Pancreas (tissue), 10 donors: ENCODE measurements around the gene RPS6KA6. TPM values are rescaled to one million over a fixed set of nuclear protein-coding genes. Genes with fewer than 3 reads are reported as not detected.

ENCODE experiments used
- ATAC-seq, 4 donors: fragments of 200-7000 bp; cut with Tn5 transposase; one replicate each; pipeline versions ENCODE4 v1.8.0 to v1.9.1; 2020; ENCODE audit warnings: mild to moderate bottlenecking in 4 of 4, moderate library complexity in 4 of 4
- DNase-seq, 6 donors: peaks; one replicate each; pipeline ENCODE4 v3.0.0-alpha.2; 2020
- FAIRE-seq: peaks from 2 replicates; lab custom pipeline; 2012; peaks lifted over from hg19 to GRCh38; lab: Jason Lieb, UNC
- H3K27ac ChIP-seq, 4 donors: fragments of 200-600 bp; sonication (generic); 1 replicate in 3 of 4; 2 replicates in 1 of 4; pipeline versions ENCODE4 v1.5.0 to v1.8.0; 2020
- H3K27me3 ChIP-seq, 4 donors: fragments of 200-600 bp; one replicate each; pipeline ENCODE4 v1.8.0; 2021
- H3K36me3 ChIP-seq, 3 donors: fragments of 200-600 bp; sonication (generic) in 1 of 3; one replicate each; pipeline versions ENCODE4 v1.5.0 to v1.8.0; 2020 to 2021
- H3K4me1 ChIP-seq, 3 donors: fragments of 200-600 bp; one replicate each; pipeline ENCODE4 v1.8.0; 2021
- H3K4me3 ChIP-seq, 4 donors: fragments of 200-600 bp; sonication (generic) in 2 of 4; one replicate each; pipeline versions ENCODE4 v1.5.0 to v1.8.0; 2020 to 2021
- H3K9me3 ChIP-seq, 4 donors: fragments of 200-600 bp; one replicate each; pipeline ENCODE4 v1.8.0; 2021
- CTCF ChIP-seq, 4 donors: fragments of 200-600 bp; sonication (generic) in 3 of 4; IDR thresholded peaks; one replicate each; pipeline versions ENCODE4 v1.5.0 to v1.8.0; 2021; ENCODE audit warnings: antibody characterized with exemption in 4 of 4
- WGBS, 2 donors: extraction: QIAGEN DNeasy Blood & Tissue Kit; methylation state at CpG; one replicate each; pipeline ENCODE4 v1.1.7; 2013; 5-methylcytosine and 5-hydroxymethylcytosine counted together
- intact Hi-C, 3 donors: fragments of 100-400 bp; cut with DNase I; formaldehyde crosslinking; loops; one replicate each; pipeline versions ENCODE4 v1.11.1 to v1.14.2; 2022
- polyA plus RNA-seq, 2 donors: library from polyadenylated mRNA; stranded (reverse); fragments of 200-250 nt; gene quantifications; one replicate each; pipeline ENCODE4 v1.2.3, GENCODE V29; 2013
- total RNA-seq, 6 donors: library from RNA; stranded (reverse); fragmentation: NEBNext Ultra II Directional in 4 of 6; extraction: Animal tissue kit (Norgen Biotek cat#: 25700) in 4 of 6; gene quantifications; one replicate each; pipeline versions ENCODE4 v1.2.1 to v1.2.4, GENCODE V29; 2021 to 2023
- donor health status: healthy with polysubstance abuse.
- donor health status: DM: no; HTN: no; CAD: no; lungs with moderate emphysema.
- donor health status: DM: no; HTN: no; CAD: no.
- donor health status: control.
- donor health status: control.
- donor health status: Bipolar disorder and iron deficiency.
- donor health status: DM: yes; HTN: yes; CAD: no.
- donor health status: DM: no; HTN: no; CAD: no.
- donor health status: DM: no; HTN: no; CAD: no.
- donor health status: DM: yes; HTN: yes; CAD: no.

The RPS6KA6 gene
- total RNA-seq (1 to 10 TPM in 3 of 6 donors, under 1 TPM in 3; 0.74 to 3.5 (median 1.1) TPM), polyA plus RNA-seq (1 to 10 TPM in 1 of 2 donors, under 1 TPM in 1; 0.46 to 1.9 TPM)

GRCh38 chrX:84187533-84188319 lies at the start of gene RPS6KA6:
Gene RPS6KA6 (minus strand): TSS chrX:84188199. CDS start chrX:84187899, 300 bp downstream.
- intact Hi-C loops = loop anchor here in 1 of 3 donors (10.0 kb wide), 1 partner anchor 143 kb away; no protein-coding TSS in a partner anchor
- no peak for FAIRE-seq
- 1 to 31% methylated on average over 44 to 81 of the region's 81 CpGs for WGBS, 2 donors
- Histone ChIP-seq H3K27me3 (peaks cover 0 to 7% (median 4%) of the 10 kb centered on the region in 4 donors), H3K9me3 (no peaks in the 10 kb centered on the region), H3K27ac (peak within 1 kb of the TSS in 1 of 4 donors; percentile 39), H3K36me3 (no peaks in the 10 kb centered on the region), H3K4me3 (peak within 1 kb of the TSS; percentile 23 to 50 (median 38)), H3K4me1 (no peaks in the 10 kb centered on the region)
- peak; percentile 66 to 76 (median 74) for ATAC-seq
- peak; percentile 9 to 68 (median 26) for DNase-seq
- no peak for TF ChIP-seq CTCF (IDR thresholded peaks at IDR 0.05)

- no peaks in the 10 kb centered on the region for H3K9me3 ChIP-seq
- no peak for ATAC-seq
- intact Hi-C loops = no loop called here
Observed at GRCh38 chrX:84224741-84225140, 36.7 kb upstream of the RPS6KA6 start.

GRCh38 chrX:84223261-84223660 lies 35.3 kb upstream of the RPS6KA6 start:
- intact Hi-C loops = no loop called here
- no peak for DNase-seq
- Histone ChIP-seq H3K36me3 (no peaks in the 10 kb centered on the region), H3K4me1 (no peaks in the 10 kb centered on the region), H3K27ac (no peak overlapping the region), H3K4me3 (no peak overlapping the region), H3K9me3 (no peaks in the 10 kb centered on the region), H3K27me3 (peaks cover 0 to 26% (median 2%) of the 10 kb centered on the region in 4 donors)
- no peak for ATAC-seq
- FAIRE-seq = no peak
- TF ChIP-seq CTCF (IDR thresholded peaks at IDR 0.05) = no peak

More at GRCh38 chrX:84224741-84225140, 36.7 kb upstream of the RPS6KA6 start:
- Histone ChIP-seq H3K36me3 (no peaks in the 10 kb centered on the region), H3K4me1 (no peaks in the 10 kb centered on the region), H3K4me3 (no peak overlapping the region), H3K27me3 (peaks cover 0 to 26% (median 2%) of the 10 kb centered on the region in 4 donors), H3K27ac (no peak overlapping the region)
- WGBS, 2 donors = 70 to 78% methylated on average over 3 of the region's 3 CpGs
- DNase-seq (peak in 1 of 6 donors; percentile 43), FAIRE-seq (no peak)
- TF ChIP-seq CTCF (IDR thresholded peaks at IDR 0.05) = no peak

- intact Hi-C loops = no loop called here
- DNase-seq (no peak), FAIRE-seq (no peak), ATAC-seq (no peak)
- H3K9me3 ChIP-seq = no peaks in the 10 kb centered on the region
- TF ChIP-seq CTCF (IDR thresholded peaks at IDR 0.05) = no peak
- H3K27ac ChIP-seq = no peak overlapping the region
- peaks cover 0 to 13% (median 2%) of the 10 kb centered on the region in 4 donors for H3K27me3 ChIP-seq
- WGBS, 2 donors = 23 to 41% methylated on average over 2 of the region's 2 CpGs
- no peaks in the 10 kb centered on the region for H3K36me3 ChIP-seq
- no peaks in the 10 kb centered on the region for H3K4me1 ChIP-seq
- no peak overlapping the region for H3K4me3 ChIP-seq
Observed at GRCh38 chrX:84221181-84221580, 33.2 kb upstream of the RPS6KA6 start.

- FAIRE-seq (no peak), ATAC-seq (no peak), DNase-seq (no peak)
- Histone ChIP-seq H3K27ac (no peak overlapping the region), H3K36me3 (no peaks in the 10 kb centered on the region), H3K4me3 (no peak overlapping the region), H3K4me1 (no peaks in the 10 kb centered on the region), H3K9me3 (no peaks in the 10 kb centered on the region), H3K27me3 (peaks cover 0 to 11% (median 2%) of the 10 kb centered on the region in 4 donors)
- TF ChIP-seq CTCF (IDR thresholded peaks at IDR 0.05) = no peak
- intact Hi-C loops = no loop called here
- WGBS, 2 donors = 38 to 43% methylated on average over 1 of the region's 1 CpG
Observed at GRCh38 chrX:84219551-84219950, 31.6 kb upstream of the RPS6KA6 start.
